T-helper 17 cell (primary cell): ENCODE results near the gene ZAP70. TPM values are rescaled to one million over a fixed set of nuclear protein-coding genes. Genes with fewer than 3 reads are reported as not detected.
A peak's percentile ranks its signal among the peaks of the same experiment; 100 is the strongest.

Experiments used
- ATAC-seq: fragments of 150-1000 bp; cut with Tn5 transposase; 2 replicates; pipeline ENCODE4 v1.10.0; 2021; ENCODE audit warnings: mild to moderate bottlenecking, moderate library complexity
- DNase-seq, 3 donors: peaks; one replicate each; pipeline versions ENCODE4 v3.0.0 to v3.0.0-alpha.2; 2020 to 2021
- H3K9me3 ChIP-seq: one replicate; pipeline ENCODE4 v1.7.0; 2013; ENCODE audit warnings: low read length, mild to moderate bottlenecking; ENCODE audit not compliant: control insufficient read depth, poor library complexity, severe bottlenecking
- H3K27ac Mint-ChIP-seq: one replicate; pipeline ENCODE4 v1.8.0; 2022; ENCODE audit warnings: mild to moderate bottlenecking, moderate library complexity, mixed read lengths
- H3K27me3 Mint-ChIP-seq: one replicate; pipeline ENCODE4 v1.8.0; 2022; ENCODE audit warnings: mixed read lengths
- H3K36me3 Mint-ChIP-seq: one replicate; pipeline ENCODE4 v1.8.0; 2022; ENCODE audit warnings: low read depth, mixed read lengths
- H3K4me1 Mint-ChIP-seq: one replicate; pipeline ENCODE4 v1.8.0; 2022; ENCODE audit warnings: mild to moderate bottlenecking, mixed read lengths
- H3K4me3 Mint-ChIP-seq: one replicate; pipeline ENCODE4 v1.8.0; 2022; ENCODE audit warnings: mild to moderate bottlenecking, moderate library complexity, mixed read lengths
- total RNA-seq, 4 donors: library from RNA in 2 of 4; stranded (reverse) in 2 of 4; gene quantifications; one replicate each; pipeline ENCODE4 v1.2.3 and lab custom pipeline; 2022 to 2026

The ZAP70 gene
- total RNA-seq, 2 donors from 2014 or later = 406 to 439 TPM

DNA sequence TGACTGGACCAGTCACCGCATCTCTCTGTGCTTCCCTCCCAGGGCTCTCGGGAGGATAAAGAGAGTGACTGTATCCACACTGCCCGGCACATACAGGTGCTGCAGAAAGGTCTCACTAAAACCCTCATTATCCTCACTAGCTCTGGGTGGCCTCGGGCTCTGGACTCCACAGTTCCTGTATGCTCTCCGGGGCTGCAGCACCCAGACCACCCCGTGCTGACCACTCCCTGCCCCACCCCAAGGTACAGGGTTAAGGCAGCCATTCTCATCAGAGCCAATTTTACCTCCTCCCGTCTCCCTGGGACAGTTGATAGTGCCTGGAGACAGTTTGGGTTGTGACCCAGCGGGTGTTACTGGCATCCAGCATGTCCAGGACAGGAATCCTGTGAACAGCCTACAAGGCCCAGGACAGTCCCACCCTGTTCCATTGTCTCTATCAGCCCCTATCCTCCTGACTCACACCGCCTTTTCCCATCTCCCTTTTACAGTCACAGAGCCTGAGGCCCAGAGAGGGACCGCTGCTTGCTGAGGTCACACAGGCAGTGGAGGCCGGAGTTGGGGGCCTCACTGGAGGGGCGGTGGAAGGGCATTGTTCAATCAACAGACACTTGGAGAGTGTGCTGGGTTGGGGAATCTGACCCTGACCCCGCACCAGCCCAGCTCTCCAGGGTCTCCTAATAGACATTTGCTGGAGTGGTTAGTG, 1.7 kb downstream of the ZAP70 start:
- H3K36me3 Mint-ChIP-seq = peaks cover 21% of the 10 kb centered on the region
- H3K27ac Mint-ChIP-seq = peak overlapping the region; percentile 100
- peak overlapping the region; percentile 97 for H3K4me3 Mint-ChIP-seq
- ATAC-seq (no peak), DNase-seq (no peak)
- peaks cover 86% of the 10 kb centered on the region for H3K4me1 Mint-ChIP-seq
- H3K9me3 ChIP-seq = no peaks in the 10 kb centered on the region
- H3K27me3 Mint-ChIP-seq = no peaks in the 10 kb centered on the region

- H3K9me3 ChIP-seq = no peaks in the 10 kb centered on the region
- peak overlapping the region; percentile 97 for H3K4me3 Mint-ChIP-seq
- peak overlapping the region; percentile 100 for H3K27ac Mint-ChIP-seq
- H3K36me3 Mint-ChIP-seq = peaks cover 21% of the 10 kb centered on the region
- ATAC-seq = no peak
- no peak for DNase-seq
- H3K4me1 Mint-ChIP-seq = peaks cover 86% of the 10 kb centered on the region
- H3K27me3 Mint-ChIP-seq = no peaks in the 10 kb centered on the region
These were observed 2.7 kb downstream of the ZAP70 start for GRCh38 chr2:97715951-97716694.

DNA sequence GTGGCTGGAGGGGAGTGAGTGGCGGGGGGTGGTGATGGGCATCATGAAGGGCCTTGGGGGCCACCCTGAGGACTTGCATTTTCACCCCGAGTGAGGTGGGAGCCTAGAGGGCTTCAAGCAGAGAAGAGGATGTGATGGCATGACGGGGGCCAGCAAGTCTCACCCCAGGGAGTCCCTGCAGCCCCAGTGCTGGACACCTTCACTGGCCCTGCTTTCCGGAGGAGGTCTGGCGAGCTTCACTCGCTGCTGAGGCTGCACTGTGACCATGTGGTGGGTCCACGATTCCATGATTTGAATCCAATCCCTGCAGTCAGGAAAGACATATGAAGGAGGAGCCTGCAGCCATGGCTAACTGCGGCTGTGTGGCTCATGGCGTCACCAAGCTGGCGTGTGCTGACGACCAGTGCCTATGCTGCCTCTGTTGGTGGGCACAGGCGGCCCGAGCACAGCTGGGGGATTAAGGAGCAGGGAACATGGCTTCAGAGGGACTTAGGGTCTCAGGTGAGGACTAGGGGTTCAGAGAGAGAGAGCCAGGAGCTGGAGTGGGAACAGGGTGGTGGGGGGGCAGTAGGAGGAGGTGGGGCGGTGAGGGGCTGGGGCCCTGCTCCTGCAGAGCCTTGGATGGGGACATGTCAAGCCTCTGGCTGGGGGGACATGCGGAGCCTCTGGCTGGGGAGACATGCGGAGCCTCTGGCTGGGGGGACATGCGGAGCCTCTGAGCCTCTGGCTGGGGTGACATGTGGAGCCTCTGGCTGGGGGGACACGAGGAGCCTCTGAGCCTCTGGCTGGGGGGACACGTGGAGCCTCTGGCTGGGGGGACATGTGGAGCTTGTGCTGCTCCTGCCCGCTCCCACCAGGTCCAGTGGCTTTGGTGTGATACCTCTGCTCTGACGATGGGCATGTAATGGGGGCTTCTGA, 3.6 kb downstream of the ZAP70 start:
- H3K27ac Mint-ChIP-seq = peak overlapping the region; percentile 100
- peaks cover 21% of the 10 kb centered on the region for H3K36me3 Mint-ChIP-seq
- H3K4me3 Mint-ChIP-seq = peak overlapping the region; percentile 97
- DNase-seq (no peak), ATAC-seq (no peak)
- H3K27me3 Mint-ChIP-seq = no peaks in the 10 kb centered on the region
- H3K4me1 Mint-ChIP-seq = peaks cover 80% of the 10 kb centered on the region
- no peaks in the 10 kb centered on the region for H3K9me3 ChIP-seq

DNA sequence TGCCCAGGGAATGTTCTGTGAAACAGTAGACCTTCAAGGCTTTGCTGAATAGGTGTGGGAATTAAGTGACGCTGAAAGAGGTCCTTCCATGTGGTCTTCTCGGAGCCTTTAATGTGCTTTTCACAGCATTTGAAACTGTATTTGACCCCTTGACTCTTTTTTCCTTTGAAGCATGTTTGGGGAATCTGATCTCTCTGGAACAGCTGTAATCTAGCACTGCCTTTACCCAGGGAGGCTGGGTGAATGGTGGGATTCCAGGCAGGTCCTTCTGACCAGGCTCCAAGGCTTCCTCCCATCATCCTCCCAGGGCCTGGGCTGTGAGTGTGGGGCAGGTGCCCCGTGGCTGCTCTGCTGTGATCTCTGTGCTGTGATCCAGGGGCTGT, 4.2 kb downstream of the ZAP70 start:
- ATAC-seq = no peak
- H3K36me3 Mint-ChIP-seq = peaks cover 22% of the 10 kb centered on the region
- H3K9me3 ChIP-seq = no peaks in the 10 kb centered on the region
- DNase-seq = no peak
- H3K4me3 Mint-ChIP-seq = peak overlapping the region; percentile 97
- H3K4me1 Mint-ChIP-seq = peaks cover 78% of the 10 kb centered on the region
- peak overlapping the region; percentile 100 for H3K27ac Mint-ChIP-seq
- no peaks in the 10 kb centered on the region for H3K27me3 Mint-ChIP-seq

- peaks cover 23% of the 10 kb centered on the region for H3K36me3 Mint-ChIP-seq
- peak overlapping the region; percentile 100 for H3K27ac Mint-ChIP-seq
- DNase-seq (peak; percentile 50 to 66 (median 64)), ATAC-seq (peak; percentile 93)
- no peaks in the 10 kb centered on the region for H3K27me3 Mint-ChIP-seq
- peaks cover 81% of the 10 kb centered on the region for H3K4me1 Mint-ChIP-seq
- H3K9me3 ChIP-seq = no peaks in the 10 kb centered on the region
- H3K4me3 Mint-ChIP-seq = peak overlapping the region; percentile 97
These were observed 4.9 kb downstream of the ZAP70 start for GRCh38 chr2:97718051-97718882.

DNA sequence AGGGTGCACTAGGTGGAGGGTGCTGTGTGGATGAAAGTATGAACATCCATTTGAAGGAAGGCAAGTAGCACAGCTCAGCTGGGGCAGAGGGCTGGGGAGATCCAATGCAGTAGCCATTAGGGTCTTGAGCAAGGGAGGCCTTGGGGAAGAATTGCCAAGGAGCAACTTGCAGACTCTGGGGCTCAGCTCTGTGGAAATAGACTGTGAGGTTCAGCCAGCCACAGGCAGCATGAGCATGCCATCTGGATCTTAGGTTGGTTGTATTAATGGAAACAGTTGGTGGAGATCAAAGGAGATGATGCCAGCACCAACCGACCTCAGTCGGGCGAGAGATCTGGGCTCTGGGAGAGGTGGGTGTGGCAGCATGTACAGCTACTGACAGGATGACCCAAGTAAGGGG, 5.6 kb downstream of the ZAP70 start:
- DNase-seq = no peak
- H3K27ac Mint-ChIP-seq = peak overlapping the region; percentile 100

DNA sequence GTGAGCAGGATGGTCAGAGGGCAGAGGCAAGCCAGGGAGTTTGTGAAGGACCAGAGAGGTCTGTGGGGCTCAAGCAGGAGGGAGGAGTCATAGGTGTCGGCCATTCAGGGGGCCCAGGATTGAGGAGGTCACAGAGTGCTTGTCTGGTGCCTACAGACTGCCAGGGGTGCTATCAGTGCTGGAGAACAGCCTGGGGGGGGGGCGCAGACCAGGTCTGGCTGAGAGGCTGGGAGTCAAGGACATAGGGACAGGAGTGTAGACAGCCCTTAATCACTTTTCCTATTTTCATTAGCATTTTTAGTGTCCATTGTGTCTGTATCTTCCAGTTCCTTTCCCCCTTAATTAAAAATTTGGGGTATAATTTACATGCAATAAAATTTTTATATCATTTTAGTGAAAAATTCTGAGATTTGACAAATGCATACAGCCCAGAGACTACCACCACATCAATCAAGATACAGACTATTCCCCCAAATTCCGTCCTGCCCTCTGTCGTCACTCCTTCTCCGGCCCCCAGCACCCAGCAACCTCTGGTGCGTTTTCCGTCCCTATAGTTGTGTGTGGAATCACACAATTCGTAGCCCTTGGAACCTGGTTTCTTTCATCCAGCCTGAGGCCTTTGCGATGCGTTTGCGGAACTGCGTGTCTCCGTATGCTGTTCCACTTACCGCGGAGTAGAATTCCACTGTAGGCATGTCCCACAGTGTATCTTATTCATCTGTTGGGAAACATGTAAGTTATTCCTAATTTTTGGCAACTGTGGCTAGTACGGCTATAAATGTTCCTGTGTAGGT, 6.2 kb downstream of the ZAP70 start:
- Mint-ChIP-seq H3K4me3 (peak overlapping the region; percentile 97), H3K27ac (peak overlapping the region; percentile 100), H3K36me3 (peaks cover 19% of the 10 kb centered on the region), H3K27me3 (no peaks in the 10 kb centered on the region), H3K4me1 (peaks cover 73% of the 10 kb centered on the region)
- no peak for DNase-seq
- no peak for ATAC-seq
- H3K9me3 ChIP-seq = no peaks in the 10 kb centered on the region

More for the DNA sequence above, 5.6 kb downstream of the ZAP70 start:
- Mint-ChIP-seq H3K4me3 (peak overlapping the region; percentile 97), H3K4me1 (peaks cover 79% of the 10 kb centered on the region), H3K36me3 (peaks cover 22% of the 10 kb centered on the region), H3K27me3 (no peaks in the 10 kb centered on the region)
- no peaks in the 10 kb centered on the region for H3K9me3 ChIP-seq
- peak; percentile 43 for ATAC-seq

DNA sequence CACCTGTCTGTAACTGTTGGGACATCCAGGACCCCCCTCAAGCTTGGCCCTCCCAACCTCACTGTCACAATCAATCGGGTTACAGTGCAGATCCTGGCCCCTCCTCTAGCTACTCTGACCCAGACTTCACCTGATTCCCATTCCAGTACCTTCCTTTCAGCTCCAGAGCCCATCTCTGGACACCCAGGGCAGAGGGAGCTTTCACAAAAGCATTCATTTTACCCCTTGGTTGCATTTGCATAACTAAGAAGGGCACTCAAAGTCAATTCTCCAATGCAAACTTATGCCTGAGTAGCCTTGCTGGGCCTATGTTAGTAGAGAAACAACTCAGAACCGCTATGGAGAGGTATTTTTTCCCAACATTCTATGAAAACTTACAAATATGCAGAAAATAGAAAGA, 7.4 kb downstream of the ZAP70 start:
- Mint-ChIP-seq H3K4me1 (peaks cover 70% of the 10 kb centered on the region), H3K36me3 (peaks cover 18% of the 10 kb centered on the region), H3K27ac (peak overlapping the region; percentile 100), H3K4me3 (peak overlapping the region; percentile 80), H3K27me3 (no peaks in the 10 kb centered on the region)
- ATAC-seq = no peak
- H3K9me3 ChIP-seq = no peaks in the 10 kb centered on the region
- no peak for DNase-seq

DNA sequence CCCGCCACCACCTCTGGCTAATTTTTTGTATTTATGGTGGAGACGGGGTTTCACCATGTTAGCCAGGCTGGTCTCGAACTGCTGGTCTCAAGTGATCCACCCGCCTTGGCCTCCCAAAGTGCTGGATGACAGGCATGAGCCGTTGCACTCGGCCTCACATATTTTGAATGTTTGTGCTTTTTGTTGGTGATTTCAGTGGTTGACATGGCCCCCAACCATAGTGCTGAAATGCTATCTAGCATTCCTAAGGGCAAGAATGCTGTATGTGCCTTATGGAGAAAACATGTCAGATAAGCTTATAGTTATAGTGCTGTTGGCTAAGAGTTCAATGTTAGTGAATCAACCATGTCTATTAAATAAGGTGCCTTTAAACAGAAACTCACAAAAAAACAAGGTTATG, 8.9 kb downstream of the ZAP70 start:
- no peak for ATAC-seq
- peak overlapping the region; percentile 72 for H3K27ac Mint-ChIP-seq

GRCh38 chr2:97723156-97724072, 10.0 kb downstream of the ZAP70 start:
- H3K4me1 Mint-ChIP-seq = peaks cover 61% of the 10 kb centered on the region
- peak overlapping the region; percentile 72 for H3K27ac Mint-ChIP-seq
- no peaks in the 10 kb centered on the region for H3K9me3 ChIP-seq
- ATAC-seq (no peak), DNase-seq (no peak)
- H3K36me3 Mint-ChIP-seq = peaks cover 18% of the 10 kb centered on the region
- H3K27me3 Mint-ChIP-seq = no peaks in the 10 kb centered on the region
- H3K4me3 Mint-ChIP-seq = peak overlapping the region; percentile 68

More for the DNA sequence above, 8.9 kb downstream of the ZAP70 start:
- no peak for DNase-seq
- Mint-ChIP-seq H3K27me3 (no peaks in the 10 kb centered on the region), H3K4me1 (peaks cover 62% of the 10 kb centered on the region), H3K4me3 (peak overlapping the region; percentile 33), H3K36me3 (peaks cover 11% of the 10 kb centered on the region)
- no peaks in the 10 kb centered on the region for H3K9me3 ChIP-seq

DNA sequence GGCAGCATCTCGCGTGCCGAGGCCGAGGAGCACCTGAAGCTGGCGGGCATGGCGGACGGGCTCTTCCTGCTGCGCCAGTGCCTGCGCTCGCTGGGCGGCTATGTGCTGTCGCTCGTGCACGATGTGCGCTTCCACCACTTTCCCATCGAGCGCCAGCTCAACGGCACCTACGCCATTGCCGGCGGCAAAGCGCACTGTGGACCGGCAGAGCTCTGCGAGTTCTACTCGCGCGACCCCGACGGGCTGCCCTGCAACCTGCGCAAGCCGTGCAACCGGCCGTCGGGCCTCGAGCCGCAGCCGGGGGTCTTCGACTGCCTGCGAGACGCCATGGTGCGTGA, 10.7 kb downstream of the ZAP70 start:
- no peak overlapping the region for H3K27ac Mint-ChIP-seq

More for the DNA sequence above, 10.7 kb downstream of the ZAP70 start:
- H3K27me3 Mint-ChIP-seq = no peaks in the 10 kb centered on the region
- no peak overlapping the region for H3K4me3 Mint-ChIP-seq
- no peak for DNase-seq
- ATAC-seq = no peak
- peaks cover 15% of the 10 kb centered on the region for H3K36me3 Mint-ChIP-seq
- H3K9me3 ChIP-seq = no peaks in the 10 kb centered on the region
- H3K4me1 Mint-ChIP-seq = peaks cover 55% of the 10 kb centered on the region
